NCI-H2107 treated with DMSO at 0.1 percent for 48 hours (cell line): Measurements from ENCODE around the gene ASCL5.

Experiments
- DNase-seq: peaks from one replicate; lab custom pipeline; 2025; ENCODE audit not compliant: unreplicated experiment; lab: John Stamatoyannopoulos, UW

ASCL5 gene

GRCh38 chr1:201088395-201088794 is 38.6 kb downstream of the ASCL5 start:
- no peak for DNase-seq

- peak; percentile 43 for DNase-seq
These were observed 40.9 kb downstream of the ASCL5 start for GRCh38 chr1:201085902-201086735.

GRCh38 chr1:201084295-201084694 is 42.7 kb downstream of the ASCL5 start:
- DNase-seq, result no peak

GRCh38 chr1:201083741-201084140 is 43.2 kb downstream of the ASCL5 start:
- DNase-seq, result no peak

GRCh38 chr1:201080135-201080534 is 46.8 kb downstream of the ASCL5 start:
- DNase-seq, result no peak

- DNase-seq, result no peak
These were observed 49.2 kb downstream of the ASCL5 start for GRCh38 chr1:201077736-201078135.

- no peak for DNase-seq
These were observed 49.9 kb downstream of the ASCL5 start for GRCh38 chr1:201077116-201077515.

DNA sequence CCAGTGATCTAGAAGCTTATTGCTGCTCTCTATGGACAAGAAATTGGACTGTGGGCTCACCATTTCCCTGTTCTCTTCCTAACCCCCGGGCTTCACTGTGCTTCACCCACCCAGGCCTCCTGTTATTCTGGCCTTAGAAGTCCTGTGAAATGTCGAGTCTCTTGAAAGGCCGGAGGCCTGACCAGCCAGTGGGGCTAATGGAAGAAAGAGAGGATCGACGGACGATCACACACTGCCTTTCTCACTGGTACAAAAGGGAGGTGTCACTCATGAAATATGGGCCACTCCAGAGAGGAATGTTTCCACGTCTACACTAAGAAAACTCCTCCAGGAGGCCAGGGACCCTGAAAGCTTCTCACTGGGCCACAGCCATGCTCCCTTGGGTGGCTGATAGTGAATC is 50.9 kb downstream of the ASCL5 start:
- DNase-seq, result no peak

- DNase-seq, result no peak
These were observed 53.0 kb downstream of the ASCL5 start for GRCh38 chr1:201074018-201074417.

DNA sequence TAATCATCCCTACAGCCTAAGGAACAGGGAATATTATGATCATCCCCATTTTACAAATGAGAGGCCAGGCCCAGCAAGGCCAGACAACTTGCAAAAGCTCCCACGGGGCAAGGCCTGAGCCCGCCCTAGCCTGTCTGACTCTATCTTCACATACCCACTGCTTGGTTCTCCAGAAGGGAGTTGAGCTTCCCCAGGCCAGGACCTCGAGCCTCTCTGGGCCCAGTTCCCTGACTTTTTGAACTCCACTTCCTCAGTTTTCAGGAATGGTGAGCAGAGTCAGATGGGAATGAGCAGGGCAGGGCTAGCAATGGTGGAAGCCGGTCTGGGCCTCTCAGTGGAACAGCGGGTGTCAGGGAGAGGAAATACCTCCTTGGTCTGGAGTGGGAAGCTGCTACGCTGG is 54.1 kb downstream of the ASCL5 start:
- no peak for DNase-seq

DNA sequence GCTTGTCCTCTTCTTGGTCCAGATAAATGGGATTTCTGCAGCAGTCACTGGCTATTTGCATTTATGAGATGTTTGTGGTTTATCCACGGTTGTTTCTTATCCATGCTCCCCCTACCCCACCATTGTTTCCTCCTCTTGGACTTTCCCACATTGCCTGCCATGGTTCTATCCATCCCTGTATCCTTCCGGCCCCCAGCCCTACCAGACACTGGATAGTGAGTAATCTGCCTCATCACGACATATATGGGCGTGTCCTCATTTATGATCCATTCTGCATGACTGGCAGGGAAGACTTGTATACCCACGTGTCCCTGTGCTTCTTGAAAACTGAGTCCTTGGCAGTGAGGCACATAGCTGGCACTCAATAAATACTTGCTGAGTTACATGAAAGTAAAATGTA is 54.8 kb downstream of the ASCL5 start:
- DNase-seq, result no peak

DNA sequence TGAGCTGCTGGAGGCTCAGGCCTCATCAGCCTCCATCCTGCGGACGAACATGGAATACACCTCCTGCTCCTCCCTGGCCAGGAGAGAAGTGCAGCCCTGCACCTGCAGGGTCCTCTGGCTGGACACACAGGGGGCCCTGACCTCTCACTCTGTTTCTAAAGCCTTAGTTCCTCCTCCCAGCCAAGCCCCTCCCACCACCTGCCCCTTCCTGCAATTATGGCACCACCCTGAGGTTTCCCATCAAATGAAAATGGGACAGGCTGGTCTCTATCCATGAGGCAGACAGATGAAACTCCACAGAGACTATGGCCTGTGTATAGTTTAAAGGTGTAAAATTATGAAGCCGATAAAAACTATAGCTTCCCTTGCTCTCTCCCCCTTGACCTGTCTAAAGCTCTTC is 57.3 kb downstream of the ASCL5 start:
- no peak for DNase-seq

- no peak for DNase-seq
These were observed 58.0 kb downstream of the ASCL5 start for GRCh38 chr1:201068976-201069375.

GRCh38 chr1:201066986-201067385 is 60.0 kb downstream of the ASCL5 start:
- no peak for DNase-seq

DNA sequence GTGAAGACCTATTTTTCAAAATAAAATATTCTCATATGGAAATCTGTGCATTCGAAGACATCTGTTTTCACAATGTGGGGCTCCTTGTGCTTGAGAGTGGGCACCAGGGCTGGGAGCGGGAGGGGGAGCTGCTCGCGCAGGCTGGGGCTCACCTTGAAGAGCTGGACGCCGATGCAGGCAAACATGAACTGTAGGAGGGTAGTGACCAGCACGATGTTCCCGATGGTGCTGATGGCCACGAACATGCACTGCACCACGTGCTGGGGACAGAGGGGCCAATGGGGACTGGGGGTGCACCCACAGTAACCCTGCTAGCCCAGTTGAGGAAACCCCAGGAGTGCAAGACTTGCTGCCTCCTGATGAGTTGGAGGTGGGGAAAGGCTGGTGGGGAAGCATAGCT is 61.3 kb downstream of the ASCL5 start:
- DNase-seq, result no peak

GRCh38 chr1:201064806-201065205 is 62.2 kb downstream of the ASCL5 start:
- DNase-seq, result no peak
